ENCODE measurements around the gene C10orf88. TPM values are rescaled to one million over a fixed set of nuclear protein-coding genes. Genes with fewer than 3 reads are reported as not detected.

C10orf88 gene
- total and polyA plus RNA-seq, 2 of the 13 experiments (the other 11 are each of a cell fraction or from before 2014, with no cell fraction given) = 4.6 to 11.8 TPM

GRCh38 chr10:122911889-122912484, 42.0 kb downstream of the C10orf88 start (continued):
- TF ChIP-seq EP300 (IDR thresholded peaks at IDR 0.05; ENCODE audit: low read depth in 2 of 2, low read length in 2 of 2) = no peak
- TF ChIP-seq EP300 (CRISPR knock-in tag; IDR thresholded peaks at IDR 0.05; ENCODE audit: borderline replicate concordance) = peak; percentile 95
- TF ChIP-seq PRPF4 (IDR thresholded peaks at IDR 0.05; ENCODE audit: low read depth, low read length, poor library complexity, severe bottlenecking) = no peak
- TF ChIP-seq FLYWCH1 (CRISPR knock-in tag; IDR thresholded peaks at IDR 0.05) = peak; percentile 99
- TF ChIP-seq ZNF33B (CRISPR knock-in tag; IDR thresholded peaks at IDR 0.05) = peak; percentile 99
- peak; percentile 99 for TF ChIP-seq TRAFD1 (CRISPR knock-in tag; IDR thresholded peaks at IDR 0.05; ENCODE audit: borderline replicate concordance)
- TF ChIP-seq ZBTB33 (CRISPR knock-in tag; IDR thresholded peaks at IDR 0.05) = peak; percentile 89; the same call in 1 of the 2 replicates
- TF ChIP-seq NCOA5 (CRISPR knock-in tag; IDR thresholded peaks at IDR 0.05) = peak; percentile 99
- peak; percentile 100 for TF ChIP-seq ATF2 (CRISPR knock-in tag; IDR thresholded peaks at IDR 0.05)
- peak; percentile 100 for TF ChIP-seq ZFP36L1 (CRISPR knock-in tag; IDR thresholded peaks at IDR 0.05)
- peak; percentile 100 for TF ChIP-seq ZNF552 (CRISPR knock-in tag; IDR thresholded peaks at IDR 0.05; ENCODE audit: borderline replicate concordance)
- peak; percentile 96 for TF ChIP-seq ZNF556 (CRISPR knock-in tag; IDR thresholded peaks at IDR 0.05; ENCODE audit: borderline replicate concordance)
- TF ChIP-seq HCFC1 (IDR thresholded peaks at IDR 0.05; ENCODE audit: low read depth, low read length) = peak; percentile 53; the same call in 1 of the 2 replicates
- peak; percentile 95 for TF ChIP-seq ETV5 (CRISPR knock-in tag; IDR thresholded peaks at IDR 0.05; ENCODE audit: borderline replicate concordance)
- TF ChIP-seq ZSCAN31 (CRISPR knock-in tag; IDR thresholded peaks at IDR 0.05; ENCODE audit: low read depth) = peak; percentile 100
- TF ChIP-seq ETV6 (CRISPR knock-in tag; conservative IDR thresholded peaks at IDR 0.05) = peak; percentile 100
- peak; percentile 99 for TF ChIP-seq ZNF839 (CRISPR knock-in tag; IDR thresholded peaks at IDR 0.05; ENCODE audit: borderline replicate concordance)
- TF ChIP-seq ZNF569 (CRISPR knock-in tag; IDR thresholded peaks at IDR 0.05; ENCODE audit: borderline replicate concordance) = peak; percentile 99
- TF ChIP-seq ZNF3 (CRISPR knock-in tag; IDR thresholded peaks at IDR 0.05) = peak; percentile 97
- peak; percentile 100 for TF ChIP-seq ZNF468 (CRISPR knock-in tag; IDR thresholded peaks at IDR 0.05)
- peak; percentile 98 for TF ChIP-seq ARNTL (CRISPR knock-in tag; IDR thresholded peaks at IDR 0.05)
- TF ChIP-seq FUBP1 (CRISPR knock-in tag; IDR thresholded peaks at IDR 0.05; ENCODE audit: borderline replicate concordance) = no peak
- peak; percentile 100 for TF ChIP-seq ZNF296 (CRISPR knock-in tag; conservative IDR thresholded peaks at IDR 0.05)
- peak; percentile 100 for TF ChIP-seq TOE1 (CRISPR knock-in tag; IDR thresholded peaks at IDR 0.05)

Data from HepG2 (cell line).